Hematopoietic multipotent progenitor cell (in vitro differentiated cells): ENCODE results near the gene TMEM272. TPM values are rescaled to one million over a fixed set of nuclear protein-coding genes. Genes with fewer than 3 reads are reported as not detected.

Experiments
- DNase-seq, 3 donors: peaks; one replicate each; pipeline ENCODE4 v3.0.0-alpha.2; 2011 to 2015; ENCODE audit warnings: low read depth in 2 of 3, low spot score in 2 of 3
- total RNA-seq: library from RNA; depleted of rRNA; stranded (reverse); fragments of >200 nt; gene quantifications from one replicate; pipeline ENCODE4 v1.2.3, GENCODE V29; 2012

TMEM272 gene
- total RNA-seq, 1 donor = 0.81 TPM

DNA sequence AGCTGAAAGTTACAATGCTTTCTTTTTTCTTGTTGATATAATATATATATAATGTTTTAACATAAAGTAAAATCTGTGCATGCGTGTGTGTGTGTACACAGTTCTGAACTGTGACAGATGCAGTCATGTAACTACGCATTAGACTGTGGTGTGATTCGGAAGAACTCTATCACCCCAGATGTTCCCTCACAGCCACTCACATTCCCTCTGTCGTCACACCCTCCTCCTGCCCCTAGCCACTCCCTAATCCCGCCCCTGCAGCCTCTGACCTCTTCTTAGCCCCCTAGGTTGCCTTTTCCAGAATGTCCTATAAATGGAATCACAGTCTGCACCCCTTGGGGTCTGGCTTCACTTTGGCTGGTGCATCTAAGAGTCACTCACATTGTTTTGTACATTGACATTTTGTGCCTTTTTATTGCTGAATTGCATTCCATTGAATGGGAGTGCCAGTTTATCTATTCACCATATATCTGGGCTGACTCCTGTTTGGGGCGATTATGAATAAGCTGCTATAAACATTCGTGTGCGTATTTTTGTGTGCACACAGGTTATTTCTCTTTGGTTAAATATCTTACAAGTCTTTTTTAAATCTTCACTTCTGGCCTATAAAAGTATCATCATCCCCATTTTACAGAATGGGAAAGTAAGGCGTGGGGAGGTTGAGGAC, 61.4 kb downstream of the TMEM272 start:
- no peak for DNase-seq

DNA sequence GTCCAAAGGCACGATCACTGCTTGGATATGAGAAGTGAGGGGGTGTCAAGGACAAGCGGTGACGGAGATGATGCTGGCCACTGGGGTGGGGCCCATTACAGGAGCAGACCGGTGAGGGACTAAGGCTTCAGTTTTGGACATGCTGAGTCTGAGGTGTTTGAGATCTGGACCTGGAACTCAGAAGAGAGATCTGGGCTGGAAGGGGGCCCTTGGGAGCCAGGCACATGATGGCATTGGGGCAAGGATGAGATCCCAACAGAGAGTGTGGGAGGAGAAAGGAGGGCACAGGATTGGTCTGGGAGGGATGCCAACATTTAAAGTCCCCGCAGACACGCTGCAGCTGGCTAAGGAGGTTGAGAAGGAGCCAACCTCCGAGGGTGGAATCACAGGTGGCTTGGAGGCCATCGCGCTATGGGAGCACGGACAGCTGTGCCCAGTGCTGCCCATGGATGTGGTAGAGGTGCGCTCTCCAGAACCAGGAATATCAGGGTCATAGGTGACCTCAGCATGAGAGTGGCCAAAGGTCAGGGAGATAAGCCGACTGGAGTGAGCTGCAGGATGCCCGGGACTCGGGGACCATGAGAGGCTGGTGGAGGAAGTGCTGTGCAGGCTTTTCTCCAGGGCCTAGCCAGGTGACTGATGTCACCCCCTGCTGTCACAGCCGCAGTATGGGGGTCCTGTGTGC, 62.8 kb downstream of the TMEM272 start:
- DNase-seq = no peak

GRCh38 chr13:51781246-51782022, 63.5 kb downstream of the TMEM272 start:
- DNase-seq = peak in 2 of 3 donors; percentile 38 to 47

DNA sequence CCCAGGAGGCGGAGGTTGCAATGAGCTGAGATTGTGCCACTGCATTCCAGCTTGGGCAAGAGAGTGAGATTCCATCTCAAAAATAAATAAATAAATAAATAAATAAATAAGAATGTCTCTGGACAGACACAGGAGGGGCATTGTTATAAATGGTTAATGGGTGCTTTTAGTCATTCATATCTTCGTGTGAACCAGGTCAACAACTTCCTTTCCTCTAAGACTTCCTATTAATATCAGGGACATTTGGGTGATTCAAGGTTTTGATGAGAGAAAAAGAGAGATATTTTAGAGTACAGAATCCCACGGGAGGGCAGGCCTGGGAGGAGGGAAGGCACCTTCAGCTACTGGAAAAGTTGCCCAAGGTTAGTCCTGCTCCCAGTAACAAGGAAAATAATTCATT, 64.9 kb downstream of the TMEM272 start:
- no peak for DNase-seq

GRCh38 chr13:51778392-51778791, 66.6 kb downstream of the TMEM272 start:
- peak in 1 of 3 donors; percentile 62 for DNase-seq

- no peak for DNase-seq
Measured at GRCh38 chr13:51777921-51778320, 67.1 kb downstream of the TMEM272 start.

DNA sequence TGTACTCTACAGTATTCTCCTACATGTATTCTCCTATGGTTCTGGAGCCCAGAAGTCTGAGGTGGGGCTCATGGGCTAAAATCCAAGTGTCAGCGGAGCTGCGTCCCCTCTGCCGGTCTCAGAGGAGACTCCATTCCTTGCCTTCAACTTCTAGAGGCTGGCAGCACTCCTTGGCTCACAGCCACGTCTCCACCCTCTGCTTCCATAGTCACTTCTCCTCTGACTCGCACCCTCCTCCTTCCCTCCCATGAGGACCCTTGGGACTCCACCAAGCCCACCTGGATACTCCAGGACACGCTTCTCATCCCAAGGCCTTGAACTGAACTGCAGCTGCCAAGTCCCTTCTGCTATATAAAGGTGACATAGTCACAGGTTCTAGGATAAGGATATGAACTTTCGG, 68.8 kb downstream of the TMEM272 start:
- no peak for DNase-seq

DNA sequence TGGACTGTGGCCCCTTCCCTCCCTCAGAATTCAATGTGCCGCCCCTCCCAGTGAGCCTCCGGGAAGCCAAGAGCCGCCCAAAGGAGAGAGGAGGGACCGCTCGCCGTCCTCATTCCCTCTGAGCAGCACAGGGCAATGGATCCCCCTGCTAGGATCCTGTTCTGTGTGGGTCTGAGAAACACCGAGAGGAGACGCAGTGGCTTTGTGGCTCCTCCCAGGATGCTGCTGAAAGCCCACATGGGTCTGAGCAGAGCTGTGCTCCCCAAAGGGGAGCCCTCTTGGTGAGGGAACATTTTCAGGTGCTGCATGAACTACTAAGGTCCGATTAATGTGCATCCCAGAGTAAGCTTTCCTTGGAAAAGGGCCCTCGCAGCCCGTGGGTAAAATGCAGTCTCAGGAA, 71.5 kb downstream of the TMEM272 start:
- no peak for DNase-seq

- no peak for DNase-seq
Measured at GRCh38 chr13:51772781-51773180, 72.2 kb downstream of the TMEM272 start.

- DNase-seq = no peak
Measured at GRCh38 chr13:51772105-51772455, 72.9 kb downstream of the TMEM272 start.

GRCh38 chr13:51771418-51772104, 73.4 kb downstream of the TMEM272 start:
- DNase-seq = no peak

- DNase-seq = no peak
Measured at GRCh38 chr13:51770681-51771417, 74.1 kb downstream of the TMEM272 start.

DNA sequence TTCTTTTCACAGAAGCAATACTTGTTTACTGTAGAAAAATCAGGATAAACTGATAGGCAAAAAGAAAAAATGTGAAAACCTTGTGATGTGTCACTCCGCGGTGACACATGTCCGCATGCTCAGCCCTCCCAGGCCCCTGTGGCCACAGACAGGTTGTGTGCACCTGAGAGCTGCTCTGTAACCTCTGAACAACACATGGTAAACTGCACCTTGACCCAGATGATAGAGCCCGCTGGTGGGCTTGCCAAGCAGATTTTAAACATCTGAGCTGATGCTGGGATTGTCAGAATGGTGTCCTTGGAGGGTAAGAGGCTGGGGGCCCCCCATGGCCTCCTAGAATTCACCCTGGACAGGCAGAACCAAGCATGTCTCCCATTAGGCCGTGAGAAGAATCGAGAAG, 74.8 kb downstream of the TMEM272 start:
- no peak for DNase-seq

GRCh38 chr13:51769455-51770127, 75.4 kb downstream of the TMEM272 start:
- DNase-seq = no peak

GRCh38 chr13:51768976-51769375, 76.0 kb downstream of the TMEM272 start:
- no peak for DNase-seq

DNA sequence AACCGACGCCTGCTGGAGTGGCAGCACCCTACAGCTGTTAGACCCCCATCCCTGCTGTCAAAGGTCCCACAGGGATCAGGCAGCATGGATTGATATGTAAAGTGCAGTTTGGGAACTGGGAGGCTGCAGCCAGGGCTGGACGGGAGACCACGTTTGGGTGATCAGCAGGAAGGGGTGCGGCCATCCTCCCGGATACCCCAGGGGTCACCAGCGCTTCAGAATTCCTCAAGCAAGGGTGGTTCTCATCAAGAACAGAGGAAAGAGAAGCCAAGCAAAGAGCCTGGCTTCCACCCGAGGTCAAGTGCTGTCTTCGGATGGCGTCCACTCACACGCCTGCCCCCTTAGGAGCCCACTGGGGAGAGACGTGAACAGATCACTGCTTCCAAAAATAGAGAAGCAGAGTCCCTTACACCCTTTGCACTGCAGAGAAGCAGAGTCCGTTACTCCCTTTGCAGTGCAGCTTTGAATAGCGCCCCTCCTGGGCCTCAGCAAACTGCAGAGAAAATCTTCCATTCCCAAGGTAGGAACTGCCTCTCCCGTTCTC, 76.5 kb downstream of the TMEM272 start:
- no peak for DNase-seq

DNA sequence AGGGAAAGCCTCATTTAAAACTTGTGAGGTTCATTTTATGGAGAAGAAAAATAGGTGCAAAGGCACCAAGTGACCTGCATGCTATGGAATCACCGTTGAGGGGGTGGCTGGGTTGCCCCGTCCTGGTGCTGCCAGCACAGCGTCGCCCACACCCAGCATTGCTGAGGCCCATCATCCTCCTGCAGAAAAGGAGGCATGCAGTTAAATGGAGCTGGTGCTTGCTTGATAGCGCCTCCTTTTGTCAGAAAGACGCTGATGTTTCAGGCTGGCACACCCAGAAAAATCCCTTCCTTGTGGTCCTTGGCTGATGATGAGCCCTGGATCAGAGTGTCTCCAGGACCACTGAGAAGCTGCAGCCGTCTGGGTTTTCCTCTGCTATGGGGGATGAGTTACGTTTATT, 77.9 kb downstream of the TMEM272 start:
- DNase-seq = no peak

DNA sequence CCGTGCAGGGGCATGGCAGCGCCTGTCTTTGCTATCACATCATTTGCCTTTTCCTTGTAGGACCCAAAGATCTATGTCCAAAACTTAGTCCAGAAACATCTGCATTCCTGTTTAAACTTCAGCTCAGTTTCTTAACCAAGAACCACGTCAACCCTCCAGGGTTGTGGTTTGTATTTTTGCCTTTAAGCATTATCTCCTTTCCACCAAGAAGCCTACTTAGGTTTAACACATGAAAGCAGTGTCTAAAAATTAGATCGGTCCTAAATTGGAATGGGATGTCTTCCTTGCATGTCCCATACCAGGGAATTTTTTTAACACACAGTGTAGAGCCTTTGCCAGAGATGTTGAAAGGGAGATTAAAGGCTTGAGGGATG, 79.8 kb downstream of the TMEM272 start:
- no peak for DNase-seq

- DNase-seq = peak; percentile 28 to 51 (median 41)
Measured at GRCh38 chr13:51764184-51765141, 80.5 kb downstream of the TMEM272 start.
